HUES6 (cell line): Measurements from ENCODE around the gene MSI2.

Experiments used
- H3K27ac ChIP-seq: 2 replicates; pipeline ENCODE4 v1.7.0; 2013; ENCODE audit warnings: low read depth, mild to moderate bottlenecking, low read length, inconsistent platforms
- H3K27me3 ChIP-seq: 2 replicates; pipeline ENCODE4 v1.6.1; 2013; ENCODE audit warnings: low read length; ENCODE audit not compliant: control insufficient read depth, insufficient read depth
- H3K36me3 ChIP-seq: 2 replicates; pipeline ENCODE4 v1.6.1; 2013; ENCODE audit warnings: low read length; ENCODE audit not compliant: control insufficient read depth, insufficient read depth
- H3K4me1 ChIP-seq: 2 replicates; pipeline ENCODE4 v1.6.1; 2013; ENCODE audit warnings: low read length; ENCODE audit not compliant: control insufficient read depth, insufficient read depth
- H3K4me3 ChIP-seq: 2 replicates; pipeline ENCODE4 v1.5.1; 2013; ENCODE audit warnings: low read depth, low read length
- H3K9ac ChIP-seq: one replicate; pipeline ENCODE4 v1.6.1; 2013; ENCODE audit warnings: mild to moderate bottlenecking, low read length
- H3K9me3 ChIP-seq: 2 replicates; pipeline ENCODE4 v1.6.1; 2013; ENCODE audit warnings: low read depth, low read length; ENCODE audit not compliant: control insufficient read depth, insufficient read depth

Gene MSI2

DNA sequence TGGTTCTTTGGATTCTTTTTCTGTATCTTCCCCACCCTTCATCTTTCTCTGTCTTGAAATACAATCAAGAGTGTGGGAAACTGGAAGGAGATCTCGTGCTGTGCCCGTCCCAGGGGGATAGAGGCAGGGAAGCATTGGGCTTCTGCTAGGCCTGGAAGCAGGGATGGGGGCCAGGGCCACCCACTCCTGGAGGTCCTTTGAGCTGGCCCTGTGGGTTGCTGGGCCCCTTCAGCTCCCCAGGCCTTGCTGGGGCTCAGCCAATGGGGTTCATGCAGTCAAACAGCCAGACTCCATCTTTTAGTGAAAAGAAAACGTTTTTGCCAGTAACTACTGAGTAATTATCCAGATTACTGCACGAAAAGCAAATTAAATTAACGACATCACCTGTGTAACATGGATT lies 421.0 kb downstream of the MSI2 start:
- peaks cover 9% of the 10 kb centered on the region for H3K36me3 ChIP-seq

DNA sequence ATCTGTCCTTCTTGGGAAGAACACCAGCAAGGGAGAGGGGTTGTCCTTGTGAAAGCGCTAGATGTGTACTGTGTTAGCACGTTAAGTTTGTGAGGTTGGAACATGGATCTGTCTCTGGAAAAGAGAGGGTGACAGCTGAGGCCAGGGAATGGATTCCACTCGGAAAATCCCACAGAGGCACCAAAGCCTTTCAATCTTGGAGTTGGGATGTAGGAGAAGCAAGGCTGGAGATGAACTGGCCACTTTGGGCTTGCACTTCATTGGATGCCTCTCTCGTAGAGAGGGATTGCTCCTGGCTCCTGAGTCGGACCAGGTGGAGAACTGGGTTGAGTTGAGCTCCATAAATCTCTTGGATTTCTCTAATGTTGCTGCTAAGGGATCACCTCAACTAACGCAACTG lies 421.5 kb downstream of the MSI2 start:
- H3K36me3 ChIP-seq: peaks cover 9% of the 10 kb centered on the region
- H3K27me3 ChIP-seq: no peaks in the 10 kb centered on the region
- no peaks in the 10 kb centered on the region for H3K4me1 ChIP-seq
- H3K4me3 ChIP-seq: no peak overlapping the region
- H3K9me3 ChIP-seq: no peaks in the 10 kb centered on the region
- no peak overlapping the region for H3K27ac ChIP-seq
- H3K9ac ChIP-seq: no peak overlapping the region

More for the DNA sequence above, 421.0 kb downstream of the MSI2 start:
- H3K4me3 ChIP-seq: no peak overlapping the region
- H3K4me1 ChIP-seq: peaks cover 2% of the 10 kb centered on the region; the same call in 1 of the 2 replicates
- H3K9me3 ChIP-seq: no peaks in the 10 kb centered on the region
- no peak overlapping the region for H3K9ac ChIP-seq
- no peak overlapping the region for H3K27ac ChIP-seq
- no peaks in the 10 kb centered on the region for H3K27me3 ChIP-seq

DNA sequence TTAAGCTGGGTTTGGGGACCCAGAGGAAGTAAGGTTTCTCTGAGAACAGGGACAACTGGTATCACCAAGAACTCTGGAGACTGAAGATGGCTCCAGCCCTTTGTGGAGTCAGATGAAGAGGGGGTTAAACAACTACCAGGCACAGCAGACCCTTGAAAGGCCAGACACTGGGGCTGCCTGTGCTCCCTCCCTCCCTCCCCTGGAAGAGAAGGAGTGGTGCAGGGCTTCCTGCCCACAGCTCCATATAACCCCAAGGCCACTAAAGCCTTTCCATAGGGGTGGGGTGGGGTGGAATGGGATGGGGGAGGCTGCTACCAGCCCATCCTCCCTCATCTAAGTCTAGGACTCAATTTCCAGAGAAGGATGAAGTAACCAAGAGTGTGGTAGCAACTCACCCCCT lies 422.1 kb downstream of the MSI2 start:
- H3K36me3 ChIP-seq: peaks cover 9% of the 10 kb centered on the region

DNA sequence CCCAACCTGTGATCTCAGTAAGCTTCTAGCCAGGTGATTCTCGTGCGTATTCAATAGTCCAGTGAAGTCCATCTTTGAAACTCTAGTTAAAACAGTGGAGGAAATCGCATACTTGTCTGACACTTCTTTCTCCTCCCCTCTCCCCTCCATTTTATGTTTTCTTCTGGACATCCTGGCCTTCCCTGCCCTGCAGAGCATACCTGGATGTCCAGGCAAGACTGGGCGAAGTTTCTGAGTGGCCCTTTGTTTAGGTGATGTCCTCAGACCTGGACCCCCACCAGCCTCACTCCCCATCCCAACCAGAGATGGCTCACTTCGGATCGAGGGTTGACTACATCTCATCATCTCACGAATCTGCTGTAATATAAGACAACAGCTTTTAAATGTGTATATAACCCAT lies 423.0 kb downstream of the MSI2 start:
- H3K27ac ChIP-seq: no peak overlapping the region

More for the DNA sequence above, 422.1 kb downstream of the MSI2 start:
- Histone ChIP-seq H3K9ac (no peak overlapping the region), H3K4me3 (no peak overlapping the region), H3K9me3 (no peaks in the 10 kb centered on the region), H3K4me1 (no peaks in the 10 kb centered on the region; the same call in 1 of the 2 replicates), H3K27ac (no peak overlapping the region), H3K27me3 (no peaks in the 10 kb centered on the region)

DNA sequence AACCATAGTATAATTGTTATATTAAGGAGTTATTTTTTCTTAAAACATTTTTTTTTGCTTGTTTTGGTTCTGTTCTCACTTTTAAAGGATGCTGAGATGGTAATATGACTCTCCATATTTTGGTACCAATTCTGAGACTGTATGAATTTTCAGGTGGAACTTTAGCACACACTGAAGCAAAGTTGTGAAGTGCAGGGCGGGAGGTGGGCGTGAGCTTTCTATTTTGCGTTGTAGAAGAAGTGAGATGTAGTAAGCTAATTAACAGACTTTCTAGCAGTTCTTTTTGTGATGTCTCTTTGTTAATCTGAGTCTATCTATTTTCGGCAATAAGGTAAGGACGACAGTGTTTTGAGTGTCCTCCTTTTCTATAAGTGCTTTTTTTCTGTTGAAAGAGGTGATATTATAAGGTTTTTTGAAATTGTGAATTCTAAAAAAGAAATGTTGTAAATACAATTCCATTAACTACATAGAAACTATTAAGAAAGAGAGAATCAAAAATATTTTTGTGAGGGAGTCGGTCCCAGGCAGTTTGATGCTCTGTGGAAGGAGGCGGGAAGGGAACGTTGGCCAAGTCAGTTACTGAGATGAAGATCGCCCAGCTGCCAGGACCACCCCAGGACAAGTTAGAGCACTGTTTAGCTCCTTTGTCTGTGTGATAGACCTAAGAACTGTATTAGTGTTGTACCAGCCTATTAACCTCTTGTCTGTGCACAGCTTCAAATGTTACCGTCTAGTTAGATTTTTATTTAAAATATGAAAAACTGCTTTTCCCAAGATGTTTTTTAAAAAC lies 423.8 kb downstream of the MSI2 start:
- Histone ChIP-seq H3K27me3 (no peaks in the 10 kb centered on the region), H3K9me3 (no peaks in the 10 kb centered on the region), H3K9ac (no peak overlapping the region), H3K4me3 (no peak overlapping the region), H3K4me1 (no peaks in the 10 kb centered on the region; the same call in 1 of the 2 replicates), H3K36me3 (peaks cover 8% of the 10 kb centered on the region), H3K27ac (no peak overlapping the region)

More for the DNA sequence above, 423.0 kb downstream of the MSI2 start:
- Histone ChIP-seq H3K9ac (no peak overlapping the region), H3K9me3 (no peaks in the 10 kb centered on the region), H3K27me3 (no peaks in the 10 kb centered on the region), H3K36me3 (peaks cover 9% of the 10 kb centered on the region), H3K4me3 (no peak overlapping the region), H3K4me1 (no peaks in the 10 kb centered on the region; the same call in 1 of the 2 replicates)

DNA sequence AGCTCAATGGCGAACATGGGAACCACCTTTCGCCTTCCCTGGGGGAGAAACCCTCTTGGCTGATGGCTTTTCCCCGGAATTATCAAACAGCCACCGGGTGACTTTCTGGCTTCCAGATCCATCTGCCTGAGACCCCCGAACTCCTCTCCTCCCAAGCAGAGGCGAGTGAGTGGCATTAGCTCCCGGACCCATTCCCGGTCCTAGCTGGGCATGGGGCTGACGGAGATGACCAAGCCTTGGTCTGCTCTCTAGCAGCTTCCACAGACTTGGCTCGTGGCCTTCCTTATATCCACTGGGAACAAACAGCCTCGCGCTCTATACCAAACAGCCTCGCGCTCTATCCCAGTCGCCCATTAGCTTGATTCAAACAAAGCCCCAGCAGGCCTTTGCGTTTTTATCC lies 426.4 kb downstream of the MSI2 start:
- Histone ChIP-seq H3K36me3 (no peaks in the 10 kb centered on the region), H3K9ac (no peak overlapping the region), H3K4me3 (no peak overlapping the region), H3K4me1 (no peaks in the 10 kb centered on the region; the same call in 1 of the 2 replicates), H3K9me3 (no peaks in the 10 kb centered on the region), H3K27me3 (no peaks in the 10 kb centered on the region), H3K27ac (no peak overlapping the region)

DNA sequence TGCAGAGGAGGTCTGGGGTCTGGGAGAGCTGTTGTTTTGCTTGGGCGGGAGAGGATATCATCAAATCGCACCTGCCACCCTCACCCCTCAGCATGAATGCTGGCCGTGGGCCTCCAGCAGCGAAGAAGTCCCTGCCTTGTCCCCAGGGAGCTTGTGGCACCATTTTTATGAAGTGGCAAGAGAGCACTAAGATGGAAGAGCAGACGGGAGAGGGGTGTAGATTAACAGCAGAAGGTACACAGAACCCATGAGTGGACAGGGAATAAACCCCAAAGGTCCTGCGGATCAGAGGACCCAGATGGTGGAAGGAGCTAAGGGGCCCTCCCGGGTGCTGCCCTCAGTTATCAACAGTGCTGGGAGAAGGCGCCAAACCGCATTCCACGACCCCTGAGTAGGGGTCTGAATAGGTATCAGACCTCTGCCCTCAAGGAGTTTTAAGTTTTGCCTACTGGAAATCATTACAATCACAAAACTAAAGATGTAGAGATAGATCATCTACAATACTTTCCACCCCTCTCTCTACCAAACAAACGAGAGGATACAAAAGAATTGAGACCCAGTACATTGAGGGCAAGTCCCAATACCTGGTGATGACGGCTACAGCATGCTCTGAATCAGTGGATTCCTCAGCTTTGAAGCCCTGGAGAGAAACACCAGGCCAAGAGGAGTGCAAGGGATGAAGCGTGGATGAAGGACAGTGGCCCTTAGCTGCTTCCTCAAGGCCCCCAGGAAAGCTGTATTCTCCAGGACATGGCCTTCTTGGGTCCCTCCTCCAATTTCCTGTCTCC lies 428.6 kb downstream of the MSI2 start:
- no peaks in the 10 kb centered on the region for H3K36me3 ChIP-seq
- no peaks in the 10 kb centered on the region for H3K27me3 ChIP-seq
- H3K27ac ChIP-seq: no peak overlapping the region
- H3K4me1 ChIP-seq: no peaks in the 10 kb centered on the region; the same call in 1 of the 2 replicates
- H3K9ac ChIP-seq: no peak overlapping the region
- H3K9me3 ChIP-seq: no peaks in the 10 kb centered on the region
- no peak overlapping the region for H3K4me3 ChIP-seq

DNA sequence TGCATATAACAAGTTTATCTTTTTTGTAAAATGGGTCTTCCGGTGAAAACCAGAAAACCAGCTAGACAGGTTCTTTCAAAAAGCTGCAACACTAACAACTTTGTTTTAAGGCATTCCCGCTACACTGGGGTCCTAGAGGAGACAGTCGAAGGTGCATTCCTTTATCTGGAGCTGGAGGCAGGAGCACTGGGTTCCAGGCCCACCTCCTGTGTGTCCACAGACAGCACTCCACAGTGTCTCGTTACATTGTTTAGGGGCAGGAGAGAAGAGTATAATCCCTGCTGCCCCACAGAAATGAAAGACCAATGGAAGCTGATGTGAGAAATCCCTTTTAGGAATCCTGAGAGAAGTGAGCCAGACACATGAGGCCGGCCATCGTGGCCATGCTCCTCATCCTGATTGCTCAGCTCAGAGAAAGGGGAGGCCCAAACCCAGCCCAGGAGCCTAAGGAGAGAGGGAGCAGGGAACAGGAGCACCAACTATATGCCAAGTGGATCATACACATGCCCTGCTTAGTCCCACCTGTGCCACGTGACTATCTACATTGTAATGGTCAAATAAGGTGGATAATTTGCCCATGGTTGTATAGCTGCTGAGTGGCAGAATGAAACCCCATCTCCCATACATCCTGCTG lies 429.3 kb downstream of the MSI2 start:
- H3K4me3 ChIP-seq: no peak overlapping the region
- no peak overlapping the region for H3K27ac ChIP-seq
- no peak overlapping the region for H3K9ac ChIP-seq
- no peaks in the 10 kb centered on the region for H3K36me3 ChIP-seq
- no peaks in the 10 kb centered on the region for H3K27me3 ChIP-seq
- no peaks in the 10 kb centered on the region; the same call in 1 of the 2 replicates for H3K4me1 ChIP-seq
- no peaks in the 10 kb centered on the region for H3K9me3 ChIP-seq

DNA sequence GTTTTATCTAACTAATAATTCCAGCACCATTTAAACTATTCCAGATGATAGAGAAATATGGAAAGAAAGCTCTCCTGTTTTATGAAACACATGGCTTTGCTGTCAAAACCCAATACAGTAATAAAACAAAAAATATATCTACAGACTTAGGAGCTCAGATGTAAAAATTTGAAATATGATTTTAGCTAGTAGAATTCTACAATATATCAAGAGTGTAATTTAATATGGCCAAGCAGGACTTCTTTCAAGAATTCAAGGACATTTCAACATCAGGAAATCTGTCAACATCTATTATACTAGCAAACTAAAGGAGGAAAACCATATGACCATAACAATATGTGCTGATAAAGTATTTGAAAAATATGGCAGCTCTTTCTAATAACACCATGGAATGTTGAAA lies 431.3 kb downstream of the MSI2 start:
- Histone ChIP-seq H3K4me1 (no peaks in the 10 kb centered on the region; the same call in 1 of the 2 replicates), H3K27ac (no peak overlapping the region), H3K27me3 (no peaks in the 10 kb centered on the region), H3K9me3 (no peaks in the 10 kb centered on the region), H3K36me3 (no peaks in the 10 kb centered on the region), H3K4me3 (no peak overlapping the region), H3K9ac (no peak overlapping the region)

DNA sequence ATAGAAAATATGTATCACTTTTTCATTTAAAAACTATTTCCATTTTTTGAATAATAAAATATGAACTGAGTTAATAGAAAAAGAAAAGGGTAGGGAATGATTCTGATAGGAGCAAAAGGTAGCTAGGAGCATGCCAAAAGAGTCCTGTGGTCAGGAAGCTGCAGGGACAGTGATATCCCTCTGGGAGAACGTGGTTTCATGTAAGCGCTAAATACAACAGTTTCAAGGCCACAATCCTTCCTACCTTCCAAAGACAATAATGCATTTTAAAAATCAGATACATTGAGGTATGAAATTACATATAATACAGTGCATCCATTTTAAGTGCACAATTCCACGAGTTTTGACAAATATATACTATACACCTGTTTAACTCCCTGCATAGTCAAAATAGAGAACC lies 432.9 kb downstream of the MSI2 start:
- Histone ChIP-seq H3K4me1 (no peaks in the 10 kb centered on the region), H3K9ac (no peak overlapping the region), H3K9me3 (peaks cover under 1% of the 10 kb centered on the region; the same call in 1 of the 2 replicates), H3K4me3 (no peak overlapping the region), H3K27ac (no peak overlapping the region), H3K36me3 (no peaks in the 10 kb centered on the region), H3K27me3 (no peaks in the 10 kb centered on the region)

DNA sequence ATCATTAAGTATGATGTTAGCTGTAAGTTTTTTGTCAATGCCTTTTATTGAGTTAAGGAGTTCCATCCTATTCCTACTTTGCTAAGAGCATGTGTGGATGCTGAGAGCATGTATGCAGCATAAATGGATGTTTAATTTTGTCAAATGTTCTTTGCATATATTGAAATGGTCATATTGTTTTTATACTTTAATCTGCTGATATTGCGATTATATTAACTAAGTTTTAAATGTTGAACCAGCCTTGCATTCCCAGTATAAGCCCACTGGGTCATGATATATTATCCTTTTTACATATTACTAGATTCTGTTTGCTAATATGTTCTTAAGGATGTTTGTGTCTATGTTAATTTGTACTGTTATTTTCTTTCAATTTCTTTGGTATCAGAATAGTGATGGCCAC lies 435.6 kb downstream of the MSI2 start:
- Histone ChIP-seq H3K36me3 (no peaks in the 10 kb centered on the region), H3K4me1 (no peaks in the 10 kb centered on the region), H3K27ac (no peak overlapping the region), H3K9ac (no peak overlapping the region), H3K4me3 (no peak overlapping the region), H3K9me3 (peaks cover 17% of the 10 kb centered on the region), H3K27me3 (no peaks in the 10 kb centered on the region)
